Measurements from ENCODE around the gene ACER3. TPM values are rescaled to one million over a fixed set of nuclear protein-coding genes. Genes with fewer than 3 reads are reported as not detected.

ACER3 gene
- total and polyA plus RNA-seq, 2 of the 4 experiments (the other 2 are of a cell fraction): 3.5 to 10.0 TPM

GRCh38 chr11:76897233-76897632, 36.5 kb downstream of the ACER3 start:
- ATAC-seq (ENCODE audit: low read depth) (no peak), DNase-seq (no peak)
- no peaks in the 10 kb centered on the region for H3K9me1 ChIP-seq (ENCODE audit: insufficient read depth, low read length)
- no peak overlapping the region for H4K5ac ChIP-seq (ENCODE audit: low read depth, low read length)
- in situ Hi-C loops (cut with MboI; ENCODE audit: low sequenced_read_pairs): no loop called here
- H3K27me3 ChIP-seq (ENCODE audit: control insufficient read depth, insufficient read depth, low read length): no peaks in the 10 kb centered on the region
- no peak for TF ChIP-seq SMC3 (IDR thresholded peaks at IDR 0.05; ENCODE audit: low read depth, low read length)
- dilution Hi-C loops (cut with HindIII; ENCODE audit: low sequenced_read_pairs, unreplicated experiment): no loop called here
- H3K4me2 ChIP-seq (ENCODE audit: low read depth, low read length): no peak overlapping the region
- H3K79me1 ChIP-seq (ENCODE audit: low read depth in 1 of 2, low read length in 2 of 2): no peaks in the 10 kb centered on the region
- H4K8ac ChIP-seq (ENCODE audit: low read depth in 2 of 2, low read length in 2 of 2): no peak overlapping the region
- BruUV-seq (replicated peaks): no TSS peak
- POLR2A ChIA-PET (ENCODE audit: unreplicated experiment): no interaction called here
- H3K18ac ChIP-seq (ENCODE audit: low read depth, low read length): no peak overlapping the region
- no peak overlapping the region for H3K56ac ChIP-seq (ENCODE audit: extremely low read depth, insufficient read depth, low read length)
- no peak overlapping the region for H2AK9ac ChIP-seq (replicated peaks; ENCODE audit: low read depth, low read length, poor library complexity)
- no peak overlapping the region for H4K91ac ChIP-seq (ENCODE audit: insufficient read depth, low read depth, low read length)
- H3K9ac ChIP-seq (ENCODE audit: low read depth, low read length): no peak overlapping the region
- no peak overlapping the region for H3K4ac ChIP-seq (ENCODE audit: low read depth, low read length)
- no peaks in the 10 kb centered on the region for H3K4me1 ChIP-seq (ENCODE audit: control insufficient read depth, insufficient read depth, low read length)
- H2BK5ac ChIP-seq (ENCODE audit: low read depth, low read length, poor library complexity, severe bottlenecking): no peak overlapping the region
- H3K9me3 ChIP-seq (ENCODE audit: control insufficient read depth, insufficient read depth, low read length): no peaks in the 10 kb centered on the region
- no peak overlapping the region for H2AFZ ChIP-seq (replicated peaks; ENCODE audit: low read length, poor library complexity)
- H3K14ac ChIP-seq (replicated peaks; ENCODE audit: low read depth, low read length): no peak overlapping the region
- WGBS, 2 experiments (ENCODE audit: extremely low coverage in 2 of 2, insufficient read length in 1 of 2): no CpG with 5 or more reads among the region's 2 CpGs
- CTCF ChIA-PET: no interaction called here
- H2BK20ac ChIP-seq (ENCODE audit: low read depth, low read length): no peak overlapping the region
- no peaks in the 10 kb centered on the region for H4K20me1 ChIP-seq (ENCODE audit: insufficient read depth, low read length)
- intact Hi-C loops (cut with micrococcal nuclease): no loop called here
- H2AK5ac ChIP-seq (ENCODE audit: low read depth, low read length): no peak overlapping the region
- no peak overlapping the region for H2BK15ac ChIP-seq (ENCODE audit: low read depth, low read length)
- H2BK120ac ChIP-seq (ENCODE audit: low read depth, low read length): no peak overlapping the region
- no peaks in the 10 kb centered on the region for H3K36me3 ChIP-seq (ENCODE audit: control insufficient read depth, insufficient read depth, low read length)
- H3K27ac ChIP-seq (ENCODE audit: insufficient read depth, low read length): no peak overlapping the region
- H3K4me3 ChIP-seq (ENCODE audit: insufficient read depth, low read depth, low read length): no peak overlapping the region
- H3K23ac ChIP-seq (ENCODE audit: low read depth, low read length): no peak overlapping the region
